Neural progenitor cell (in vitro differentiated cells): ENCODE data around the gene JMJD4.

Experiments
- CTCF ChIP-seq: fragments of 200-600 bp; sonication (generic); IDR thresholded peaks from 2 replicates; pipeline ENCODE4 v1.5.1; 2017; ENCODE audit warnings: antibody characterized with exemption, mild to moderate bottlenecking
- EZH2 ChIP-seq: fragments of 200-600 bp; sonication (generic); IDR thresholded peaks from 2 replicates; pipeline ENCODE4 v1.6.1; 2017; ENCODE audit warnings: antibody characterized with exemption, mild to moderate bottlenecking, moderate library complexity
- EZH2phosphoT487 ChIP-seq: fragments of 200-600 bp; sonication (generic); IDR thresholded peaks from 2 replicates; pipeline ENCODE4 v1.6.1; 2017; ENCODE audit warnings: antibody characterized with exemption

- TF ChIP-seq EZH2, result no peak
- TF ChIP-seq CTCF, result no peak
- no peak for TF ChIP-seq EZH2phosphoT487
Observed at GRCh38 chr1:227774051-227774731, 39.1 kb upstream of the JMJD4 start.
